PC-3 (cell line): Measurements from ENCODE around the gene RCAN1. TPM values are rescaled to one million over a fixed set of nuclear protein-coding genes. Genes with fewer than 3 reads are reported as not detected.
A peak's percentile ranks its signal among the peaks of the same experiment; 100 is the strongest.

Experiments
- ATAC-seq: fragments of 200-7000 bp; cut with Tn5 transposase; 2 replicates; pipeline ENCODE4 v1.9.1; 2020; ENCODE audit warnings: mild to moderate bottlenecking, moderate library complexity
- BruUV-seq: library from RNA; stranded (reverse); fragments of 400-500 nt; replicated peaks from 2 replicates; lab custom pipeline; 2021; lab: Mats Ljungman, UMichigan
- CTCF ChIA-PET: fragments of 300-600 bp; sonication (Branson Sonifier 250); formaldehyde crosslinking; loops from one replicate; lab custom pipeline; 2022; ENCODE audit warnings: antibody characterized with exemption; lab: Charles Lee
- POLR2A ChIA-PET: fragments of 300-600 bp; sonication (Branson Sonifier 250); formaldehyde crosslinking; loops from one replicate; lab custom pipeline; 2022; ENCODE audit warnings: antibody characterized with exemption; ENCODE audit not compliant: unreplicated experiment; lab: Charles Lee
- DNase-seq: peaks from one replicate; pipeline ENCODE4 v3.0.0-alpha.2; 2015
- H2AFZ ChIP-seq: fragments of 300-600 bp; sonication (generic); 2 replicates; pipeline ENCODE4 v1.6.0; 2016; ENCODE audit warnings: antibody characterized with exemption, low read length
- H3F3A ChIP-seq: fragments of 300-600 bp; sonication (generic); one replicate; pipeline ENCODE4 v1.6.0; 2017; ENCODE audit warnings: antibody characterized with exemption, low read length, control low read depth, mild to moderate bottlenecking; ENCODE audit not compliant: unreplicated experiment
- H3K27ac ChIP-seq: fragments of 300-600 bp; sonication (generic); 2 replicates; pipeline ENCODE4 v1.5.1; 2016; ENCODE audit warnings: mild to moderate bottlenecking, low read length
- H3K27me3 ChIP-seq: fragments of 300-600 bp; sonication (generic); 2 replicates; pipeline ENCODE4 v1.6.1; 2016; ENCODE audit warnings: low read length, mixed read lengths
- H3K36me3 ChIP-seq: fragments of 300-600 bp; sonication (generic); 2 replicates; pipeline ENCODE4 v1.6.1; 2016; ENCODE audit warnings: low read depth, mixed run types, low read length, mixed read lengths
- H3K4me1 ChIP-seq: fragments of 300-600 bp; sonication (generic); 2 replicates; pipeline ENCODE4 v1.5.1; 2016; ENCODE audit warnings: low read length; ENCODE audit not compliant: insufficient read depth
- H3K4me2 ChIP-seq: fragments of 300-600 bp; sonication (generic); 2 replicates; pipeline ENCODE4 v1.6.0; 2016; ENCODE audit warnings: low read length
- H3K4me3 ChIP-seq: fragments of 300-600 bp; sonication (generic); 2 replicates; pipeline ENCODE4 v1.5.1; 2016; ENCODE audit warnings: mild to moderate bottlenecking, low read length, mixed read lengths
- H3K79me2 ChIP-seq: fragments of 300-600 bp; sonication (generic); 2 replicates; pipeline ENCODE4 v1.6.1; 2017; ENCODE audit warnings: low read length, mixed read lengths
- H3K9ac ChIP-seq: fragments of 300-600 bp; sonication (generic); 2 replicates; pipeline ENCODE4 v1.6.0; 2016; ENCODE audit warnings: mild to moderate bottlenecking, low read length
- H3K9me2 ChIP-seq: fragments of 300-600 bp; sonication (generic); replicated peaks from 2 replicates; pipeline ENCODE4 v1.6.1; 2016; ENCODE audit warnings: mixed run types, low read length, mixed read lengths
- H3K9me3 ChIP-seq: fragments of 300-600 bp; sonication (generic); 2 replicates; pipeline ENCODE4 v1.6.1; 2016; ENCODE audit warnings: low read length, mixed read lengths
- H4K20me1 ChIP-seq: fragments of 300-600 bp; sonication (generic); 2 replicates; pipeline ENCODE4 v1.6.1; 2016; ENCODE audit warnings: low read length, mixed read lengths
- EZH2 ChIP-seq: fragments of 300-600 bp; sonication (generic); IDR thresholded peaks from one replicate; pipeline ENCODE4 v1.6.1; 2017; ENCODE audit warnings: antibody characterized with exemption, mild to moderate bottlenecking, low read length; ENCODE audit not compliant: unreplicated experiment
- EZH2phosphoT487 ChIP-seq: fragments of 300-600 bp; sonication (generic); IDR thresholded peaks from 2 replicates; pipeline ENCODE4 v1.6.1; 2018; ENCODE audit warnings: mild to moderate bottlenecking, antibody characterized with exemption, low read length, borderline replicate concordance
- intact Hi-C: fragments of 100-400 bp; cut with micrococcal nuclease; formaldehyde crosslinking; loops from 2 replicates; pipeline ENCODE4 v1.9.0; 2023
- total RNA-seq: library from RNA; depleted of rRNA; stranded (reverse); fragments of >200 nt; gene quantifications from 2 replicates; pipeline ENCODE4 v1.2.3, GENCODE V29; 2014
- TF ChIP-seq, protein P1 (sequence below): fragments of 300-600 bp; sonication (generic); conservative IDR thresholded peaks from 2 replicates; pipeline ENCODE4 v1.5.1; 2017; ENCODE audit warnings: antibody characterized with exemption, low read depth, mild to moderate bottlenecking, low read length

The RCAN1 gene
- total RNA-seq, 1 experiment from 2014 or later, result 26.2 TPM

DNA sequence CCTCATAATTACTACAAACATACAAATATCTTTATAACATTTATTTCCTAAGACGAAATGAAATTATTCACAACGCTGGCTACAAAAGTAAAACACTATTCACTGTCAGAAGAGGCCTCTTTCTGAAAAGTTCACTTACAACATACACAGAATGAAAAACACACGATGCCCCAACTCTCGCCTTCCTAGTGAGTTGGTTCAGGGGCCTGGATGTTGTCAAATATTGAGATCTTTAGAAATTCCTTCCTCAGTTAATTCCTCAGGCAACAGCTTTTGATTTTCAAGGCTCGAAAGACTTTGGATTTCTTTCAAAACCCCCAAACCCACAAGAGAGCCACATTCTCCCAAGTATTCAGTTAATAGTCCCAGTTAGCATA lies 88.7 kb downstream of the RCAN1 start:
- peak; percentile 34 for ATAC-seq

DNA sequence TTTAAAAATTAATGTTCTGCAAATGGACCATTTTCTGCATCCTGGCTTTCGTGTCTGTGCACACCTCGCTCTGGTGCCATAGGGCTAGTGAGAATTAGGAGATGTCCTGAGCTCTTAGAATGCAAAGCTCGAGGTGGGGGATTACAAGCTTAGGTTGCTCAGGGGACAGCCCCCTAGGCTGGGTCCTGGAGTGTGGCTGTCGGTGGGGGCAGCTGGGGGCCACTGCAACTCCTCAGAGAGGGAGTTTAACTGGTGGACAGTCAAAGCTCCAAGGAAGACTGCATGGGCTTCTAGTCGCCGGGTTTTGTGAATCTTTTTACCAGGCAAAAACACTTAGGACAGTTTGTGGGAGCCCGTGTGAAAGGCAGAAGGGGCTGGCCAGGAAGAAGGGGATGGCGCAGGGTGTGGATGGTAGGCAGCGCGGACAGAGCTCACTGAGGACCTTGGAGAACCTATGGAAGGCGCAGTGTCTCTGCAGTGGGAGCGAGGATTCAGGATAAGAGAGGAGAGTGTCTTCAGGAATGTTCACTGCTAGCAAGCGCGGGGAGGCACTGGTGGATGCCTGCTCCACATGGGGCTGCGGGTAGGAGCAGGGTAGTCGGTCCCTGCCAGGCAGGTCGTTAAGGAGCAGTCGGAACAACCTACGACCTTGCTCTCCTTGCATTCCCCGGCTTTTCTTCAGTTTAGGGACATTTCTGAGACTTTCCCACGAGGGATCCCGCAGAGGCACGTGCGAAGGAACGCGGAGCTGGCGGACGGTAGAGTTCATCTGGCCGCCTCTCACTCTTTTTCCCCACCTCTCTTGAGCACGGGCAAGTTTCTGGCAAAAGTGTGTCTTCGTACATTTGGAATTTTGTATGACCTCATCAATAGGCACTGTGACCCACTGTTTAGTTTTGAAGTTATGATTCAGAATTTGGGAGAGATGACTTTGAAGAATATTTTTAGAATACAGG lies 90.0 kb downstream of the RCAN1 start:
- POLR2A ChIA-PET, result no interaction called here
- H3K27me3 ChIP-seq, result no peaks in the 10 kb centered on the region
- intact Hi-C loops, result no loop called here
- peak overlapping the region; percentile 70; the same call in 1 of the 2 replicates for H3K4me3 ChIP-seq
- H4K20me1 ChIP-seq, result no peaks in the 10 kb centered on the region
- no peak for ATAC-seq
- peaks cover 17% of the 10 kb centered on the region for H3K79me2 ChIP-seq
- H3K27ac ChIP-seq, result no peak overlapping the region
- H3K4me2 ChIP-seq, result peak overlapping the region; percentile 95
- no TSS peak for BruUV-seq
- CTCF ChIA-PET, result interaction anchor here (0.7 kb wide), 1 partner anchor 78 kb away, joined by 7 read pairs; no protein-coding TSS in a partner anchor
- H3K4me1 ChIP-seq, result peaks cover 24% of the 10 kb centered on the region
- DNase-seq, result peak; percentile 30
- H3K36me3 ChIP-seq, result no peaks in the 10 kb centered on the region
- no peaks in the 10 kb centered on the region for H3K9me3 ChIP-seq
- H2AFZ ChIP-seq, result no peak overlapping the region
- TF ChIP-seq EZH2phosphoT487 (no peak), EZH2 (no peak)
- TF ChIP-seq, protein P1, sequence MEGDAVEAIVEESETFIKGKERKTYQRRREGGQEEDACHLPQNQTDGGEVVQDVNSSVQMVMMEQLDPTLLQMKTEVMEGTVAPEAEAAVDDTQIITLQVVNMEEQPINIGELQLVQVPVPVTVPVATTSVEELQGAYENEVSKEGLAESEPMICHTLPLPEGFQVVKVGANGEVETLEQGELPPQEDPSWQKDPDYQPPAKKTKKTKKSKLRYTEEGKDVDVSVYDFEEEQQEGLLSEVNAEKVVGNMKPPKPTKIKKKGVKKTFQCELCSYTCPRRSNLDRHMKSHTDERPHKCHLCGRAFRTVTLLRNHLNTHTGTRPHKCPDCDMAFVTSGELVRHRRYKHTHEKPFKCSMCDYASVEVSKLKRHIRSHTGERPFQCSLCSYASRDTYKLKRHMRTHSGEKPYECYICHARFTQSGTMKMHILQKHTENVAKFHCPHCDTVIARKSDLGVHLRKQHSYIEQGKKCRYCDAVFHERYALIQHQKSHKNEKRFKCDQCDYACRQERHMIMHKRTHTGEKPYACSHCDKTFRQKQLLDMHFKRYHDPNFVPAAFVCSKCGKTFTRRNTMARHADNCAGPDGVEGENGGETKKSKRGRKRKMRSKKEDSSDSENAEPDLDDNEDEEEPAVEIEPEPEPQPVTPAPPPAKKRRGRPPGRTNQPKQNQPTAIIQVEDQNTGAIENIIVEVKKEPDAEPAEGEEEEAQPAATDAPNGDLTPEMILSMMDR, result no peak
- no peaks in the 10 kb centered on the region for H3F3A ChIP-seq
- no peak overlapping the region for H3K9ac ChIP-seq
- H3K9me2 ChIP-seq, result no peaks in the 10 kb centered on the region

More for the DNA sequence above, 88.7 kb downstream of the RCAN1 start:
- ChIA-PET POLR2A (interaction anchor here (0.6 to 1.3 kb wide), 3 partner anchors 27 to 1354 kb away, joined by 3 to 14 read pairs (median 10); no protein-coding TSS in a partner anchor), CTCF (interaction anchor here (0.7 to 1.9 kb wide), 5 partner anchors 8 to 76 kb away, joined by 3 to 8 read pairs (median 3); no protein-coding TSS in a partner anchor)
- H3K9ac ChIP-seq, result peak overlapping the region; percentile 83
- no peaks in the 10 kb centered on the region for H3K36me3 ChIP-seq
- H3K9me2 ChIP-seq, result no peaks in the 10 kb centered on the region
- no peaks in the 10 kb centered on the region for H3F3A ChIP-seq
- H2AFZ ChIP-seq, result peak overlapping the region; percentile 66
- BruUV-seq, result TSS peak; percentile 90
- DNase-seq, result peak; percentile 13
- peak overlapping the region; percentile 70 for H3K4me3 ChIP-seq
- peaks cover 24% of the 10 kb centered on the region for H3K4me1 ChIP-seq
- H3K27ac ChIP-seq, result peak overlapping the region; percentile 82
- H4K20me1 ChIP-seq, result no peaks in the 10 kb centered on the region
- H3K4me2 ChIP-seq, result peak overlapping the region; percentile 95
- intact Hi-C loops, result loop anchor here (1.0 to 2.0 kb wide), 3 partner anchors 19 to 73 kb away; no protein-coding TSS in a partner anchor
- H3K79me2 ChIP-seq, result peaks cover 17% of the 10 kb centered on the region
- no peaks in the 10 kb centered on the region for H3K27me3 ChIP-seq
- TF ChIP-seq, protein P1, result no peak
- TF ChIP-seq EZH2phosphoT487, result no peak
- TF ChIP-seq EZH2, result no peak
- no peaks in the 10 kb centered on the region for H3K9me3 ChIP-seq
